Activated CD4-positive, alpha-beta T cell treated with anti-CD3 and anti-CD28 coated beads, Interleukin-2, amount 50 U/mL, for 48 hours (primary cell): ENCODE measurements around the gene MESD.

Source experiments
- DNase-seq, 2 experiments: peaks; one replicate each; pipeline ENCODE4 v3.0.0-alpha.2; 2020

MESD gene

DNA sequence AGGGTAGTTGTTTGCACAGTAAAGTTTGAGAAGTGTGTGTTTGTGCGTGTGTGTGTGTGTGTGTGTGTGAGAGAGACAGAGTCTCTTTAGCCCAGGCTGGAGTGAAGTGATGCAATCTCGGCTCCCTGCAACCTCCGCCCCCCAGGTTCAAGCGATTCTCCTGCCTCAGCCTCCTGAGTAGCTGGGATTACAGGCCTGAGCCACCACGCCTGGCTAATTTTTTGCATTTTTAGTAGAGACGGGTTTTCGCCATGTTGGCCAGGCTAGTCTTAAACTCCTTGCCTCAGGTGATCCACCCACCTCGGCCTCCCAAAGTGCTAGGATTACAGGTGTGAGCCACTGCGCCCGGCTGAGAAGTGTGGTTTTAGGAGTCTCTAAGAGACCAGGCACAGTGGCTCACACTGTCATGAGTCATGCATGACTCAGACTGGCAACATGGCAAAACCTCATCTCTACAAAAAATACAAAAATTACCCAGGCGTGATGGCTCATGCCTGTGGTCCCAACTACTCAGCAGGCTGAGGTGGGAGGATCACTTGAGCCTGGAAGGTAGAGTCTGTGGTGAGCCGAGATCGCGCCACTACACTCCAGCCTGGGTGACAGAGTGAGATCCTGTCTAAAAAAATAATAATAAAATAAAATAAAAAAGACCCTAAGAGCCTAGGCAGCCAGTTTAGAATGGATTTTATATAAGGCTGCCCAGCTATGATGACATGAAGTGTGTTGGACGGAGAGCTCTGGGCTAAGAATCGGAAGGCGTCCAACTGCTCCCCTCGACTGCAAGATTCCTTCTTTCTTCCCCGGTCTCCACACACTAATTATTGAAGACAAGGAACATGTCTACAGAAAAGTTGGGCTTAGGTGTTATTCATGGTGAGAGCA lies 33.8 kb downstream of the MESD start:
- DNase-seq = peak; percentile 54 to 68

DNA sequence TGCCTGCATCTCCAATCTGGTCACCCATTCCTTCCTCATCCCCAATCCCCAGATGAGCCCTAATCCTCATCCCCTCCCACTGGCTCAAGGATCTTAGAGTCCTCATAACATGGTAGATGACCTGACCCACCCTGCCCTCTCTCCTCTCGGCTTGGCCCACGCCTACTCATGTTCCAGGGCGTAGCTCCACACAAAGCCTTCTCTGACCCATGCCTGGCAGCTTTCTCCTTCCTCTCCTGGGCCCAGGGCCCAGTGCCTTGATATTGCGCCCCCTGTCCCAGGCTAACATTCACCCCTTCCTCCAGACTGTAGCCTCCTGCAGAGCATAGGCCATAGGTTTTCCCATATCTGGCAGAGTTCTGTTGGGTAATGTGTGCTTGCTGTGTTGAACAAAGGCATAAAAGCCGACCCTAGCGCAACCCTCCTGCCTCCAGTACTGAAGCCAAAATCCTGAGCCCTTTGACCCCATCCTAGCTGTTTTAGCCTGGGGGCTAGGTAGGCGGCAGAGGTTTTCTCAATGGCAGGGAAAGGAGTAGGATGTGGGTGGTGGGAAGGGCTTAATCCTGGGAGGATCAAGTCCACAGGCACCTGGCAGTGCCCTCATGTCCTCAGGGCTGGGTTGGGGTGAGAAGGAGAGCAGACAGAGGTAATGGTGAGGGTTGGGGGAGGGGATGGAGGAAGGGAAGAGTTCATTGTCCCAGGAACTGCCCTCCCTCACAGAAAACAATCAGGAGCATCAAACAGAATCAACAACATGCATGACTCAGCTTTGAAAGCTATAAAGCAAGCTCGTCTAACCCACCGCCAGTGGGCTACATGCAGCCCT lies 35.5 kb downstream of the MESD start:
- DNase-seq = no peak

DNA sequence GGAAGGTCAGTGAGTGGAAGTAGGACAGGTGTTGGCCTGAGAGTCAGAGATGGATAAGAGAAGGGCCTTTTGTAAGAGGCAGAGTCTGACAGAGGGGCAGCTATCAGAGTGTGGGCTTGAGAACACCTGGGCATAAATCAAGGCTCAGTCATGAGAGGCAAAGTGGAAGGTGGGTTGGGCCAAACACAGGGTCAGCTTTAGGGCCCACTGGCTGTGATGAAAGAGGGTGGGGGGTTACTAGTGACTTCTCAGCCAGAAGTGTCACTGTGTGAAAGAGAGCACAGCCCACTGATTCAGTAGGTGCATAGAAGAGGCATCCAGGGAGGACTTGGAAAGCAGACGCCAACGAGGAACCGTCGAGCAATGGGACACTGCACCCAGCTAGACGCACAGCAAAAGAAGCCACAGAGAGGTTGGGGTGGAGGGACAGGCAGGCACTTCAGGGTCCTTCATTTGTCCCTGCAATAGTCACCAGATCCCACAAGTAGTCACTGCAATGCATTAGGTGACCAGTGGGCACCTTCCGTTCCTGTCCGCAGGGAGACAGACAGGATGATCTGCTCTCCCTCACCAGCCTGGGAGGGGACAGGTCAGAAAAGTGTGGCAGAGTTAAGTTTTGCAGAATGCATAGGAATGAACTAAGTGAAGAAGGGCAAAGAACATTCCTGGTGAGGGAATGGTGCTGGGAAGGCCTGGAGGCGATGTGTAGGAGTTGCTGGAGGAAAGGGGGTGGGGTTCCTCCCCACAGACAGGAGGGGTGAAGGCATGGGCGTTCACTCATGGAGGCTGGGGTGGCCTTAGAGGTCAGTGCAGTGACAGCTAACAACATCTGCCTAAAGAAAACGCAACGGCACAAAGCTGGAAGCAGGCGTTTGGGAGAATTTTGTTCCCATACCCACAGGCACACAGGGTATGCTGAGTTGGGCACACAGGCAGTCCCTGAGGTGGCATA lies 36.3 kb downstream of the MESD start:
- no peak for DNase-seq

DNA sequence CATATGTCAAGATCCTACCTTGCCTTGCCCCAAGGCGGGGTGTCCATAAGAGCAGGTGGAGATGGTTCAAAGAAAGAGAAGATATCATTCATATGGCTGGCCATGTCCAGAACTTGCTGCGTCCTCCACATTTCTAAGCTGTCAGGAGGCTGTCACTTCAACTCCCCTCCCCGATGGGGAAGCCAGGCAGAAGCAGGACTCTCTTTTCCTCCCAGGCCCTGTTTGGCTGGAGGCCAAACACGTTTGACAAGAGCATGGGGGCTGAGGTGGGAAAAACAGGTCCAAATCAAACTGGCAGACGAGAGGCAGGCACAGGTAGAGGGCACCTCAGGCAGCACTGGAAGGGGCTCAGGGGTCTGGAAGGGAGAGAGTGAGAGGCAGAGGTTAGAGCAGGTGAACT lies 37.7 kb downstream of the MESD start:
- DNase-seq = no peak

DNA sequence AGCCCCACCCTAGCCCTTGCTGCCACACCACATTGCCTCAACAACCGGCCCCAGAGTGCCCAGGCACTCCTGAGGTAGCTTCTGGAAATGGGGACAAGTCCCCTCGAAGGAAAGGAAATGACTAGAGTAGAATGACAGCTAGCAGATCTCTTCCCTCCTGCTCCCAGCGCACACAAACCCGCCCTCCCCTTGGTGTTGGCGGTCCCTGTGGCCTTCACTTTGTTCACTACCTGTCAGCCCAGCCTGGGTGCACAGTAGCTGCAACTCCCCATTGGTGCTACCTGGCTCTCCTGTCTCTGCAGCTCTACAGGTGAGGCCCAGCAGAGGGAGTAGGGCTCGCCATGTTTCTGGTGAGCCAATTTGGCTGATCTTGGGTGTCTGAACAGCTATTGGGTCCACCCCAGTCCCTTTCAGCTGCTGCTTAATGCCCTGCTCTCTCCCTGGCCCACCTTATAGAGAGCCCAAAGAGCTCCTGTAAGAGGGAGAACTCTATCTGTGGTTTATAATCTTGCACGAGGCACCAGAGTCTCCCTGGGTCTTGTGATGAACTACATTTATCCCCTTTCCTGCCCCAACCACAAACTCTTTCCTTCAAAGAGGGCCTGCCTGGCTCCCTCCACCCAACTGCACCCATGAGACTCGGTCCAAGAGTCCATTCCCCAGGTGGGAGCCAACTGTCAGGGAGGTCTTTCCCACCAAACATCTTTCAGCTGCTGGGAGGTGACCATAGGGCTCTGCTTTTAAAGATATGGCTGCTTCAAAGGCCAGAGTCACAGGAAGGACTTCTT lies 39.1 kb downstream of the MESD start:
- no peak for DNase-seq

DNA sequence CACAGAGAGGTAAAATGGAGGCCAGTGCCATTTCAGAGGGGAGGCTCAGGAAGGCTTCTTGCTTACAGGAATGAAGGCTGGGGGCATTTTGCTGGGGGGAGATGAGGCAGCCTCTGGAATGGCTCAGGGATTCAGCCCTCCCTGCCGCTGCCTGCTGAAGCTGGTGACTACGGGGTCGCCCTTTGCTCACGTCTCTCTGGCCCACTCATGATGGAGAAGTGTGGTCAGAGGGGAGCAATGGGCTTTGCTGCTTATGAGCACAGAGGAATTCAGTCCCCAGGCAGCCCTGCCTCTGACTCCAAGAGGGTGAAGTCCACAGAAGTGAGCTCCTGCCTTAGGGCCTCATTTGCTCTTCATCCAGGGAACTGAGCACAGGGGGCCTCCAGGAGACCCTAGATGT lies 39.9 kb downstream of the MESD start:
- no peak for DNase-seq

DNA sequence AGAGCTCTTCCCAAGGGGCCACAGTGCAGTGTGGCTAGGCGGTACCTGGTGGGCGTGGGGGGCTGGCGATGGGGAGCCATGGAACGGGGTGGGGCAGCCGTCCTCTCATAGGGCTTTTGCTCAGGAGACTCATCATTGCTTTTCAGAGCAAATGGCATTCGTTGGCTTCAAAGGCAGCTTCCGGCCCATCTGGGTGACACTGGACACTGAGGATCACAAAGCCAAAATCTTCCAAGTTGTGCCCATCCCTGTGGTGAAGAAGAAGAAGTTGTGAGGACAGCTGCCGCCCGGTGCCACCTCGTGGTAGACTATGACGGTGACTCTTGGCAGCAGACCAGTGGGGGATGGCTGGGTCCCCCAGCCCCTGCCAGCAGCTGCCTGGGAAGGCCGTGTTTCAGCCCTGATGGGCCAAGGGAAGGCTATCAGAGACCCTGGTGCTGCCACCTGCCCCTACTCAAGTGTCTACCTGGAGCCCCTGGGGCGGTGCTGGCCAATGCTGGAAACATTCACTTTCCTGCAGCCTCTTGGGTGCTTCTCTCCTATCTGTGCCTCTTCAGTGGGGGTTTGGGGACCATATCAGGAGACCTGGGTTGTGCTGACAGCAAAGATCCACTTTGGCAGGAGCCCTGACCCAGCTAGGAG lies 40.8 kb downstream of the MESD start:
- DNase-seq = no peak

DNA sequence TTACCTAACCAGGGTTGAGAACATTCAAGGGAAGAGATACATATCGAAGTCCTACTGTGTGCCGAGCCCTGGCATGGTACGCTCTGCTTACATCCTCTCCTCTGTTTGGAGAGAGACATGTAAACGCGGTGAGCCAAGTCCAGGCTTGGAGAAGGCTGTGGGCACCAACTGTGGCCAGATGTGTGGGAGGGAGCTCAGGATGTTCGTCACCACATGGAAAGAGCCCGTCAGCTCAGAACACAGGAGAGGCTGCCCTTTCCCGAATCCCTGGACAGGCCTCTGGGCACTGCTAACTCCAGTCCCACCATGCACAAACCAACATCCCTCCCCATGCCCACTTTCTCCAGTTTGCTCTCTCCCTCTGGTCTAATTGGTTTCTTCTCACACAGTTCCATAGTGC lies 43.0 kb downstream of the MESD start:
- no peak for DNase-seq

DNA sequence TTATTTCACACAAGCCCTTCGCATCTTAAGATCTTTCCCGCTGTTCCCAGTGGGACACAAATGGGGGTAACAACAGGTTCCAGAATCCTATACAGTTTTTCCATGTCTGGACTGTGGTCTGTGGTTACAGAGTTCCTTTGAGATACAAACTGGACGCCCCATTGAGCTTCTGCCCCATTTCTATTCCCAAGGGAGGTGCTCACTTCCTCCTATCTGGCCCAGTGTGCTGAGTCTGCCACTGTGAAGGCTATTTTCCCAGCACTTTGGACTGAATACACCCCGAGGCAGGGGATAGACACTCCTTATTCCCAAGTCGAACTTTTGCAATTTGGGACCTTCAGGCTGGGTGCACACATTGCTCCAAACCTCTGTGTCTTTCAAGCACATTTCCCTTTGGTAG lies 44.0 kb downstream of the MESD start:
- DNase-seq = no peak

DNA sequence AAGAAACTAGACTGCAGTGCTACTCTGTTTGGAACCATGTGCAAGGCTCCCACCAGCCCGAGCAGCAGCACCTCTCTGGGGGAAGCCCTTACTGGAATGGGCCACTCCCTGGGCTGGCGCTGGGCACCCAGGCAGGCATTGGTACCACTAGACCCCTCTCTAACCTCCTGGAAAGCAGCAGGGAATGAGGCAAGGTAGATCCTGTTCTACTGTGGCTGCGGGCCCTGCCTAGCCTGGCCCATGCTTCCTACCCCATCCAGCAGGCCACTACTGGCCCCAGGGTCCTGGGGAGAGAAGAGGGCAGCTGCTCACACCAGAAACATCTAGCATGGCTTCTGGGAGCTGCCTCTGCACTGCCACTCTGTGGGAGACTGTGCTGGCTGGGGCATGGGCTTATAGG lies 44.8 kb downstream of the MESD start:
- no peak for DNase-seq

DNA sequence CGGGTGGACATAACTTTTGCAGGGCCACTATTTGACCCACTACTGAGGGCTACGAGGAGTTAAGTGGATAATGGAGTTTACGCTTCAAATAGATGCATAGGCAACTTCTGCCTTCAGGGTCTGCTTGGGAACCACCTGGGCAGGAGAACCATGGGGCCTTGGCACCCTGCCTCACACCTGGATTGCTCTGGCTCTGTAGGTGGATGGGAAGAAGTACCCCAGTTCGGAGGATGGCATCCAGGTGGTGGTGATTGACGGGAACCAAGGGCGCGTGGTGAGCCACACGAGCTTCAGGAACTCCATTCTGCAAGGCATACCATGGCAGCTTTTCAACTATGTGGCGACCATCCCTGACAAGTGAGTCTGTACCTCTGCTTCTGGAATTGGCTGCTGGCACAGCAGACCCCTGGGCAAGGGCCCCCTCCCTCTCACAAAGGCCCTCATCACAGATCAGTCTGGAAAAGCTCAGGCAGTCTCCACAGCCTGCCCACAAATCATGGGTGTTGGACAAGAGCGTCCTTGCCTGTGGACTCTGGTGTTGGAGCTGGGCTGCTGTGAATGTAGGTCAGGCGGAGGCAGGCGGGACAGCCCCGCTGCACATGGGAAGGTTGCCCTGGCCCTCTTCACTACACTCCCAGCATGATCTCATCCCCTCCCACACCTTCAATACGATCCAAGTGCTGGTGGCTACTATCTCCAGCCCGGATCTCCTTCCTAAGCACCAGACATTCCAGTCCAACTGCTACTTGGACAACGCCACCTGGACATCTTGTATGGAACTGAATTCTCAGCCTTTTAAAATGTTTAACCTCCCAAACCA lies 46.7 kb downstream of the MESD start:
- no peak for DNase-seq

DNA sequence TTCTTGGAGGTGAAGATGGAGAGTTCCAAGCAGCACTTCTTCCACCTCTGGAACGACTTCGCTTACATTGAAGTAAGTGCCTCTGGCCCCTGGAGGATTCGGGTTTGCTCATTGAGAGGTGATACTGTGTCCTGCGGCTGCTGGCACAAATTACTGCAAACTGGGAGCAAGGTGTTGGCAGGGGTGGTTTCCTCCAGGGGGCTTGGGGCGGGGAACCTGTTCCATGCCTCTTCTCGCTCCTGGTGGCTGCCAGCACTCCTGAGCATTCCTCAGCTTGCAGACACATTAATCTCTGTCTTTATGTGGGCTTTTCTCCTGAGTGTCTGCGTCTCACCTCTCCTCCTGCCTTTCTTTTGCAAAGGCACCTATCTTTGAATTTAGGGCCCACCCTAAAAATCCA lies 47.4 kb downstream of the MESD start:
- DNase-seq = no peak

DNA sequence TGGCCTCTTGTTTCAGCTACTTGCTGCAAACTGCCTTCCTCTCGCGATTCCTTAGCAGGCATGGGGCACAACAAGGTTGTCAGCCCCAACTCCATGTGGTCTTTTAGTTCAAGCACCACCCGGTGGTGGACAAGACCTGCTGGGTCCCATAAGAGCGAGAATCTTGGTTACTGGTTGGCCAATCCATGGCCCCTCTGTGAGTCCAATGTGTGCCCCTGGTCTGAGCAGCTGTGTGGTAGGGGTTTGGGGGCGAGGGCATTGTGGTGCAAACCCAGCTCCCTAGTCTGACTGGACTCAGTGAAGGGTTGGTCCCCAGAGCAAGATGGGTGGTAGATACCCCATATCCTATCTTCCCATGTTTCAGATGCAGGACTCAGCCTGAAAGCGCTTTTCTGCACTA lies 48.8 kb downstream of the MESD start:
- no peak for DNase-seq

DNA sequence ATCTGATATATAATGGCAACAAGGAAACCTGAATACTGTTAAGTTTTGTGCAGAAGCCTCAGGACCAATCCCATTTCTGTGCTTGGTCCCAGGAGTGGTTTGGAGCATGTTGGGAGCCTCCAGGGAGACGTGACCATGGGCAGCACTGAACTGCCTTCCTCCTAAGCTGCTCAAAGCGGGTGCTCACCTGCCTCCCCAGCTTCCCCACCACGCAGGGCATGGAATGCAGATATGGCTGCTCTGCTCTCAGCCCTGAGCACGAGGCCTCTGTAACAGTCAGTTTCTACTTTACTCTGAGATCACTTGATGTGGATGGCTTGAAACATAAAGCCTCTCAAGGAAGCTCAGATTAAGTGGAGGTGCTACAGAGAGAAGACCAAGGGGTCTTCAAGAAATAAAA lies 49.3 kb downstream of the MESD start:
- no peak for DNase-seq

DNA sequence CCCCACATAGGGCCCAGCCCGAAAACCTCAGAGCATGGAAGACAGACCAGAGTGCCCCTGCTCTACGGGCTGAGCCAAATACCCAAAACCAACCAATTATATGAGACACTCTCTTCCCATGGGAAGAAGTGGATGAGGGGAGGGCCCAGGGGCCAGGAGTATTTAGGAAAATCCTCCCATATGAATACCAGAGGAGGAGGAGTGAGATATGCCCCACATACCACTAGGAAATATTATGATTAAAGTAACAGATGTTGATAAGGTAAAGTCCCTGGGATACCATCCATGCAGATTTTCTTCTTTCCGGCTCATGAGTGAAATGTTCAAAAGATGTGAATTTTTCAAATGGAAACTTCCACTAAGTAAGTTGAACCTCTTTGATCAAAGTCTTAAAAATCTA lies 50.4 kb downstream of the MESD start:
- no peak for DNase-seq

DNA sequence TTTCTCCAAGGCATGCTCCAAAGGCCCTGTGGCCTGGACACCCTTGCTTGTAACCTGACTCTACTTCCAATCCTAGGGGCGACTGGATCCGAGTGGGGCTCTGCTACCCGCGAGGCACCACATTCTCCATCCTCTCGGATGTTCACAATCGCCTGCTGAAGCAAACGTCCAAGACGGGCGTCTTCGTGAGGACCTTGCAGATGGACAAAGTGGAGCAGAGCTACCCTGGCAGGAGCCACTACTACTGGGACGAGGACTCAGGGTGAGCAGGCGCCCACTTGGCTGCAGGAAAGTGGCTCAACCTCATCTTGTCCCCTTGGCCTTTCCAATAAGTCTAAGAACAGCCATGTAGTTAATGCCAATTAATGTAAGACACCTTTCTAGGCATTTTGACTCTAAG lies 51.9 kb downstream of the MESD start:
- no peak for DNase-seq

DNA sequence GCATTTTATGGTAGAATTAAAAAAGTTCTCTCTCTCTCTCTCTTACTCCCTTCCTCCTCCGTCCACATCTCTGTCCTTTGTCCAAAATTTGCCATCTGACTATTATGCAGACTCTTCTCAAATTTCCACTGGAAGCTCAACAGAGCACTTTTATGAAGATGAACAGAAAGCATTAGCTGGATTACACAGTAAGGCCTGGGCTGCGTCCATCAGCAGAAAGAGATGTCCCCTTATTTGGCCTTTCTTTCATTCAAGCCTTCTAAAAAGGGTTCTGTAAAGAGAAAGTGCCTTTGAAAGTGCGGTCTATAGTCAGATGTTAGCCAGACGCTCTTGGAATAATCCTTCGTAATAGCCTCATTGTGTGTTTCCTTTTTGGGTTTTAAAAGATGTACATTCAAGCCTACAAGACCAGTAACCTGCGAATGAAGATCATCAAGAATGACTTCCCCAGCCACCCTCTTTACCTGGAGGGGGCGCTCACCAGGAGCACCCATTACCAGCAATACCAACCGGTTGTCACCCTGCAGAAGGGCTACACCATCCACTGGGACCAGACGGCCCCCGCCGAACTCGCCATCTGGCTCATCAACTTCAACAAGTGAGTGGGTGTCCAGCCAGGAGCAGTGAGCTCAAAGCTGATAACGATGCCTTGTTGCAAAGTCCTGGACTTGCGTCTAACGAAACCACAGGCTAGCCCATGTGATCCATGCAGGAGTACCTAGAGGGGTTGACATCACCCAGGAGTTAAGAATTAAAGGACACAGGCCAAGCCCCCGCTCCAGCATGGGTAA lies 53.1 kb downstream of the MESD start:
- no peak for DNase-seq

DNA sequence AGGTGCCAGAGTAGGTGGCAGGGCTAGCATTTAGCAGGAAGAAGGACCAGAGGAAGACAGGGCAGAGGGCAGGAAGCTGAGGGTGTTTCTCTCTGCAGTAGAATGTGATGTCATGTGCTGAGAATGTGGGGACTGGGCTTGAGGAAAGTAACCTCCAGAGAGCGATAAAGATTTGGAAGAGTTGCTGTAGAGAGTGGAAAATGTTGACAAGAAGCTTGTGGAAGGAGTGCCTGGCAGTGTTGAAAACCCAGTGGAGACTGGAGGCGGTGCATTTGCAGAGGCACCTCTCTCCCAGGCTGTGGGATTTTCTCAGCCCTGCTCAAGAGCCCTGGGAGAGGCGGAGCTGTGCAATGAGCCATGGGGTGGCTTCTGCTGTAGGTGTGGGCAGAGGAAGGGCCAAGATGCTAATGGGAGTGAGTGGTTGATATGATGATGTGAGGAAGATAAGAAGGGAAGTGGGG lies 54.8 kb downstream of the MESD start:
- no peak for DNase-seq

DNA sequence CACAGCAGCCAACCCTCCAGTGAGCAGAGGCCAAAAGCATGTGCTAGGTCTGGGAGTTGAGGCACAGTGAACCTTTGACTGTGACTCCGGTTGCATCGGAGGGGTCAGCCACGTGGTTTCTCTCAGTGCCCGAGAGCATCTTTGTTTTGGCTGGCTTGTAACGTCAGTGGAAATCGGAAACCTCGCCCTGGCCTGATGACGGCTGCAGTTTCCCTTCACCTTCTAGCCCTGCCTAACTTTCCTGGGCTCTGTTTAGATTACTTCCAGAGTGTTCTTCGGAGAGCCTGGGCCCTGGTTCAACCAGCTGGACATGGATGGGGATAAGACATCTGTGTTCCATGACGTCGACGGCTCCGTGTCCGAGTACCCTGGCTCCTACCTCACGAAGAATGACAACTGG lies 56.6 kb downstream of the MESD start:
- DNase-seq = no peak

DNA sequence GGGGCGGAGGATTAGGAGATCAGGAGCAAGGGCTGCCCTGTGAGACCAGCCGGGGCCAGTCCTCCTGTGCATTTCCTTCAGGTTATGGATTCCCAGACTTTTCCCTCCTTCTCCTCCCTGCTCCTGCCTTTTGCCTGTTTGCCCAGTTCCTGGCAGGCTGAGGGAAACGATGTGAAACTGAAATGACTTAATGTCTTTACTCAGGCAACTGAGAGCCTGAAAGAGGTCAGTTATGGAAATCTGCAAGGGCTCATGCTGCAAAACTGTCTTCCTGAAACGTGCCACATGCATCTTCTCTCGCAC lies 57.2 kb downstream of the MESD start:
- no peak for DNase-seq
